Fibroblast of villous mesenchyme (primary cell): Measurements from ENCODE around the gene SYNCRIP. TPM values are rescaled to one million over a fixed set of nuclear protein-coding genes. Genes with fewer than 3 reads are reported as not detected.
"Not testable (repeated sequence)": the region's sequence is repeated elsewhere in the genome, so short reads cannot be mapped to it uniquely, and the experiment has no call there.

Source experiments
- DNase-seq: peaks from one replicate; pipeline ENCODE4 v3.0.0-alpha.2; 2010; ENCODE audit warnings: low read depth
- H3K4me3 ChIP-seq: 2 replicates; pipeline ENCODE4 v1.5.1; 2011; ENCODE audit warnings: low read depth, mild to moderate bottlenecking, low read length
- small RNA-seq: library from RNA; depleted of rRNA; stranded (forward); fragments of <200 nt; gene quantifications from one replicate; pipeline ENCODE3, GENCODE V24; 2012
- total RNA-seq: library from RNA; depleted of rRNA; stranded (reverse); fragments of >200 nt; gene quantifications from 2 replicates; pipeline ENCODE4 v1.2.3, GENCODE V29; 2012
- TF ChIP-seq, protein P1 (sequence below): IDR thresholded peaks from 2 replicates; pipeline ENCODE4 v1.5.1; 2012; ENCODE audit warnings: low read depth, mild to moderate bottlenecking, low read length; ENCODE audit not compliant: insufficient read depth

The SYNCRIP gene
- total RNA-seq, 1 donor: 68.7 TPM

DNA sequence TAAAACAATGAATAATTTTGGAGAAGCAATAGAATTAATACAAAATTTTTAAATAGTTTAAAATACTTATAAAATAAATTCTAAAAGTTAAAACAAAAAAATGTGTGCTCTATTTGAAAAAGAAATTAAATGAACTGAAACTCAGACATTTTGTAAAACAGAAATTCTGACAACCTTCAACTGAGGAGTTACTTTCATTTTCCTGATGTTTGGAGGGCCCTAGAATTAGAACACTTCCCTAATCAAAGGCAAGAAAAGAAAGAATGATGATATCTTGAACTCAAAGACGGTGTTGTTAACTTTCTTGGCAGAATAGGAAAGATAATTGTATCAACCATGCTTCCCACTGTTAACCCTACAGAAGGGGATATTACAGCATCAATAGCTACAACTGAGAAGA is 77.0 kb downstream of the SYNCRIP start:
- TF ChIP-seq, protein P1, sequence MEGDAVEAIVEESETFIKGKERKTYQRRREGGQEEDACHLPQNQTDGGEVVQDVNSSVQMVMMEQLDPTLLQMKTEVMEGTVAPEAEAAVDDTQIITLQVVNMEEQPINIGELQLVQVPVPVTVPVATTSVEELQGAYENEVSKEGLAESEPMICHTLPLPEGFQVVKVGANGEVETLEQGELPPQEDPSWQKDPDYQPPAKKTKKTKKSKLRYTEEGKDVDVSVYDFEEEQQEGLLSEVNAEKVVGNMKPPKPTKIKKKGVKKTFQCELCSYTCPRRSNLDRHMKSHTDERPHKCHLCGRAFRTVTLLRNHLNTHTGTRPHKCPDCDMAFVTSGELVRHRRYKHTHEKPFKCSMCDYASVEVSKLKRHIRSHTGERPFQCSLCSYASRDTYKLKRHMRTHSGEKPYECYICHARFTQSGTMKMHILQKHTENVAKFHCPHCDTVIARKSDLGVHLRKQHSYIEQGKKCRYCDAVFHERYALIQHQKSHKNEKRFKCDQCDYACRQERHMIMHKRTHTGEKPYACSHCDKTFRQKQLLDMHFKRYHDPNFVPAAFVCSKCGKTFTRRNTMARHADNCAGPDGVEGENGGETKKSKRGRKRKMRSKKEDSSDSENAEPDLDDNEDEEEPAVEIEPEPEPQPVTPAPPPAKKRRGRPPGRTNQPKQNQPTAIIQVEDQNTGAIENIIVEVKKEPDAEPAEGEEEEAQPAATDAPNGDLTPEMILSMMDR: no peak
- H3K4me3 ChIP-seq: no peak overlapping the region
- no peak for DNase-seq

DNA sequence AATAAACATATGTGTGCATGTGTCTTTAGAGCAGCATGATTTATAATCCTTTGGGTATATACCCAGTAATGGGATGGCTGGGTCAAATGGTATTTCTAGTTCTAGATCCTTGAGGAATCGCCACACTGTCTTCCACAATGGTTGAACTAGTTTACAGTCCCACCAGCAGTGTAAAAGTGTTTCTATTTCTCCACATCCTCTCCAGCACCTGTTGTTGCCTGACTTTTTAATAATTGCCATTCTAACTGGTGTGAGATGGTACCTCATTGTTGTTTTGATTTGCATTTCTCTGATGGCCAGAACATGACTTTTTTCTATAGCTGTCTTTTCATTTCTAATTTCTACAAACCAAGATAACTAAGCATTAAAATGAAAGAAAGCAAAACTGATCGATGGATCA is 78.5 kb downstream of the SYNCRIP start:
- not testable (repeated sequence) for DNase-seq, H3K4me3 ChIP-seq

Small RNAs within 50 kb of the gene (small RNA-seq; reads per million reads assigned to genes)
- gene SNORD50B: not detected

Other genes starting within 250 kb of the SYNCRIP start
- 345 and 593 TPM in 2 replicates for gene NT5E, start 192.8 kb downstream of the SYNCRIP start, total RNA-seq
- 113 and 151 TPM in 2 replicates for gene SNX14, start 49.0 kb downstream of the SYNCRIP start, total RNA-seq